K562 (cell line): ENCODE data around the gene TEDC1. TPM values are rescaled to one million over a fixed set of nuclear protein-coding genes. Genes with fewer than 3 reads are reported as not detected.

Source experiments
- C11orf30 ChIP-seq: fragments of 450-650 bp; IDR thresholded peaks from 2 replicates; pipeline ENCODE4 v1.6.1; 2016; ENCODE audit warnings: low read depth, mild to moderate bottlenecking
- HNRNPL ChIP-seq: fragments of 200-400 bp; formaldehyde crosslinking; IDR thresholded peaks from 2 replicates; pipeline ENCODE4 v1.6.1; 2017; ENCODE audit warnings: low read depth, mild to moderate bottlenecking, low read length
- L3MBTL2 ChIP-seq: fragments of 450-650 bp; IDR thresholded peaks from 2 replicates; pipeline ENCODE4 v1.6.1; 2016; ENCODE audit warnings: mild to moderate bottlenecking, moderate library complexity
- TARDBP ChIP-seq: fragments of 450-650 bp; IDR thresholded peaks from 2 replicates; pipeline ENCODE4 v1.6.1; 2016
- ZNF609 ChIP-seq: sonication (generic); formaldehyde crosslinking; IDR thresholded peaks from 2 replicates; pipeline ENCODE4 v1.8.1; 2023; ENCODE audit warnings: missing genetic modification reagents, mild to moderate bottlenecking, borderline replicate concordance
- polyA plus RNA-seq, 8 experiments: library from polyadenylated mRNA; depleted of rRNA in 4 of 8; stranded (reverse) in 5 of 8; unstranded in 3 of 8; fragments of >200 nt; fragmentation: Nextera tagmentation in 2 of 8; fragmentation: Illumina TruSeq in 1 of 8; extraction: Ambion mirVana in 2 of 8; extraction: Trizol in 1 of 8; gene quantifications; 2 replicates each; pipeline versions ENCODE4 v1.2.1 to v1.2.3, GENCODE V29; 2011 to 2014; ENCODE audit warnings: inconsistent platforms in 1 of 8, missing spikeins in 1 of 8
- total RNA-seq, 7 experiments: library from RNA; depleted of rRNA in 6 of 7; stranded (reverse); fragments of >200 nt in 6 of 7; fragmentation: Illumina TruSeq in 2 of 7; extraction: Trizol in 2 of 7; gene quantifications; 2 replicates each; pipeline versions ENCODE4 v1.2.1 to v1.2.3, GENCODE V29; 2011 to 2021; ENCODE audit warnings: low replicate concordance in 1 of 7
- TF ChIP-seq, protein P1 (sequence below): sonication (generic); formaldehyde crosslinking; IDR thresholded peaks from 2 replicates; pipeline ENCODE4 v1.4.0; 2020; ENCODE audit warnings: mild to moderate bottlenecking, missing genetic modification reagents
- TF ChIP-seq, protein P2 (sequence below): fragments of 200-800 bp; sonication (Bioruptor generic); IDR thresholded peaks from 2 replicates; pipeline ENCODE4 v1.6.1; 2017; ENCODE audit warnings: missing genetic modification characterization, missing compliant biosample characterization

The TEDC1 gene
- total and polyA plus RNA-seq, 9 of the 15 experiments (the other 6 are each of a cell fraction or from before 2014, with no cell fraction given): 0.21 to 28.3 (median 5.9) TPM

- TF ChIP-seq, protein P1, sequence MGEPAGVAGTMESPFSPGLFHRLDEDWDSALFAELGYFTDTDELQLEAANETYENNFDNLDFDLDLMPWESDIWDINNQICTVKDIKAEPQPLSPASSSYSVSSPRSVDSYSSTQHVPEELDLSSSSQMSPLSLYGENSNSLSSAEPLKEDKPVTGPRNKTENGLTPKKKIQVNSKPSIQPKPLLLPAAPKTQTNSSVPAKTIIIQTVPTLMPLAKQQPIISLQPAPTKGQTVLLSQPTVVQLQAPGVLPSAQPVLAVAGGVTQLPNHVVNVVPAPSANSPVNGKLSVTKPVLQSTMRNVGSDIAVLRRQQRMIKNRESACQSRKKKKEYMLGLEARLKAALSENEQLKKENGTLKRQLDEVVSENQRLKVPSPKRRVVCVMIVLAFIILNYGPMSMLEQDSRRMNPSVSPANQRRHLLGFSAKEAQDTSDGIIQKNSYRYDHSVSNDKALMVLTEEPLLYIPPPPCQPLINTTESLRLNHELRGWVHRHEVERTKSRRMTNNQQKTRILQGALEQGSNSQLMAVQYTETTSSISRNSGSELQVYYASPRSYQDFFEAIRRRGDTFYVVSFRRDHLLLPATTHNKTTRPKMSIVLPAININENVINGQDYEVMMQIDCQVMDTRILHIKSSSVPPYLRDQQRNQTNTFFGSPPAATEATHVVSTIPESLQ: no peak
- no peak for TF ChIP-seq ZNF609 (CRISPR knock-in tag)
- no peak for TF ChIP-seq HNRNPL
- no peak for TF ChIP-seq L3MBTL2
- no peak for TF ChIP-seq C11orf30
- TF ChIP-seq TARDBP: no peak
- TF ChIP-seq, protein P2, sequence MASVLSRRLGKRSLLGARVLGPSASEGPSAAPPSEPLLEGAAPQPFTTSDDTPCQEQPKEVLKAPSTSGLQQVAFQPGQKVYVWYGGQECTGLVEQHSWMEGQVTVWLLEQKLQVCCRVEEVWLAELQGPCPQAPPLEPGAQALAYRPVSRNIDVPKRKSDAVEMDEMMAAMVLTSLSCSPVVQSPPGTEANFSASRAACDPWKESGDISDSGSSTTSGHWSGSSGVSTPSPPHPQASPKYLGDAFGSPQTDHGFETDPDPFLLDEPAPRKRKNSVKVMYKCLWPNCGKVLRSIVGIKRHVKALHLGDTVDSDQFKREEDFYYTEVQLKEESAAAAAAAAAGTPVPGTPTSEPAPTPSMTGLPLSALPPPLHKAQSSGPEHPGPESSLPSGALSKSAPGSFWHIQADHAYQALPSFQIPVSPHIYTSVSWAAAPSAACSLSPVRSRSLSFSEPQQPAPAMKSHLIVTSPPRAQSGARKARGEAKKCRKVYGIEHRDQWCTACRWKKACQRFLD (CRISPR knock-in tag): no peak
Observed at GRCh38 chr14:105540811-105541210, 49.8 kb downstream of the TEDC1 start (continued).
